Adipose tissue (tissue), 3 donors: ENCODE measurements around the gene DHX58. TPM values are rescaled to one million over a fixed set of nuclear protein-coding genes. Genes with fewer than 3 reads are reported as not detected.

Source experiments
- H3K27ac ChIP-seq: one replicate; pipeline ENCODE4 v1.5.1; 2013; ENCODE audit warnings: low read depth, low read length
- WGBS, 3 donors: extraction: QIAGEN DNeasy Blood & Tissue Kit; methylation state at CpG; one replicate each; pipeline ENCODE4 v1.1.7; 2013; 5-methylcytosine and 5-hydroxymethylcytosine counted together
- polyA plus RNA-seq, 3 donors: library from polyadenylated mRNA; stranded (reverse); fragments of 200-250 nt; gene quantifications; one replicate each; pipeline ENCODE4 v1.2.3, GENCODE V29; 2013
- donor health status: healthy with polysubstance abuse.
- donor health status: Bipolar disorder and iron deficiency.
- donor health status: healthy.

Gene DHX58
- polyA plus RNA-seq, 3 donors = 6.2 to 17.4 (median 7.0) TPM

- no peak overlapping the region for H3K27ac ChIP-seq
- 34 to 70% (median 40%) methylated on average over 4 of the region's 4 CpGs for WGBS, 3 donors
Observed at GRCh38 chr17:42131981-42132432, 19.5 kb upstream of the DHX58 start.

- WGBS, 3 donors = 92 to 95% (median 95%) methylated on average over 4 of the region's 4 CpGs
- no peak overlapping the region for H3K27ac ChIP-seq
Observed at GRCh38 chr17:42131232-42131631, 18.7 kb upstream of the DHX58 start.

- H3K27ac ChIP-seq = no peak overlapping the region
- 79 to 94% (median 89%) methylated on average over 16 of the region's 16 CpGs for WGBS, 3 donors
Observed at GRCh38 chr17:42130310-42130936, 17.9 kb upstream of the DHX58 start.

GRCh38 chr17:42129109-42129837 is 16.8 kb upstream of the DHX58 start:
- WGBS, 3 donors = 82 to 83% (median 82%) methylated on average over 8 of the region's 8 CpGs
- no peak overlapping the region for H3K27ac ChIP-seq

GRCh38 chr17:42127414-42127813 is 14.9 kb upstream of the DHX58 start:
- H3K27ac ChIP-seq = no peak overlapping the region
- WGBS, 3 donors = 91 to 95% (median 94%) methylated on average over 6 of the region's 6 CpGs

GRCh38 chr17:42126836-42127235 is 14.3 kb upstream of the DHX58 start:
- no peak overlapping the region for H3K27ac ChIP-seq
- 55 to 82% (median 76%) methylated on average over 3 of the region's 3 CpGs for WGBS, 3 donors

- no peak overlapping the region for H3K27ac ChIP-seq
- 82 to 86% (median 83%) methylated on average over 12 of the region's 12 CpGs for WGBS, 3 donors
Observed at GRCh38 chr17:42125565-42125964, 13.1 kb upstream of the DHX58 start.

- 82 to 91% (median 88%) methylated on average over 3 of the region's 3 CpGs for WGBS, 3 donors
- H3K27ac ChIP-seq = no peak overlapping the region
Observed at GRCh38 chr17:42124256-42124655, 11.7 kb upstream of the DHX58 start.

- no peak within 1 kb of the TSS for H3K27ac ChIP-seq
- WGBS, 3 donors = 42 to 76% (median 68%) methylated on average over 61 of the region's 61 CpGs
Observed at GRCh38 chr17:42122371-42123303, 10.1 kb upstream of the DHX58 start, which contains the start of gene HSPB9. Gene HSPB9 (plus strand): TSS chr17:42122804. CDS start chr17:42122851, 47 bp downstream.

- WGBS, 3 donors = 6% methylated on average over 39 to 57 of the region's 57 CpGs
- no peak within 1 kb of the TSS for H3K27ac ChIP-seq
Observed at GRCh38 chr17:42120770-42121769, 8.6 kb upstream of the DHX58 start, which contains the start of gene KAT2A. Gene KAT2A (minus strand): TSS chr17:42121367. CDS start chr17:42121304, 63 bp downstream.

GRCh38 chr17:42120161-42120769 is 7.8 kb upstream of the DHX58 start:
- 42 to 53% (median 50%) methylated on average over 7 of the region's 7 CpGs for WGBS, 3 donors
- no peak overlapping the region for H3K27ac ChIP-seq

- H3K27ac ChIP-seq = no peak overlapping the region
- 86 to 95% (median 92%) methylated on average over 18 of the region's 18 CpGs for WGBS, 3 donors
Observed at GRCh38 chr17:42119301-42119700, 6.8 kb upstream of the DHX58 start.

GRCh38 chr17:42118545-42118944 is 6.0 kb upstream of the DHX58 start:
- 64 to 92% (median 84%) methylated on average over 2 of the region's 2 CpGs for WGBS, 3 donors

GRCh38 chr17:42118126-42118510 is 5.6 kb upstream of the DHX58 start:
- 88 to 93% (median 89%) methylated on average over 4 of the region's 4 CpGs for WGBS, 3 donors
- H3K27ac ChIP-seq = no peak overlapping the region

More at GRCh38 chr17:42118545-42118944, 6.0 kb upstream of the DHX58 start:
- no peak overlapping the region for H3K27ac ChIP-seq

- no peak overlapping the region for H3K27ac ChIP-seq
- WGBS, 3 donors = 88 to 89% (median 88%) methylated on average over 30 of the region's 30 CpGs
Observed at GRCh38 chr17:42117397-42118125, 5.0 kb upstream of the DHX58 start.

- WGBS, 3 donors = 33 to 41% (median 34%) methylated on average over 18 of the region's 18 CpGs
- H3K27ac ChIP-seq = no peak overlapping the region
Observed at GRCh38 chr17:42116705-42117396, 4.3 kb upstream of the DHX58 start.
